ACC112 (cell line): ENCODE data around the gene GFI1.

Experiments
- H2AFZ ChIP-seq: fragments of 200-600 bp; sonication (generic); one replicate; pipeline ENCODE4 v1.6.0; 2017; ENCODE audit warnings: antibody characterized with exemption, low read length; ENCODE audit not compliant: unreplicated experiment
- H3K27ac ChIP-seq: fragments of 200-600 bp; sonication (generic); 2 replicates; pipeline ENCODE4 v1.5.1; 2014; ENCODE audit warnings: low read depth, mild to moderate bottlenecking, antibody characterized with exemption, low read length, moderate library complexity
- H3K27me3 ChIP-seq: fragments of 200-600 bp; sonication (generic); 2 replicates; pipeline ENCODE4 v1.6.1; 2014; ENCODE audit warnings: mild to moderate bottlenecking, antibody characterized with exemption, low read length, moderate library complexity, mixed read lengths; ENCODE audit not compliant: insufficient read depth
- H3K36me3 ChIP-seq: fragments of 200-600 bp; sonication (generic); 2 replicates; pipeline ENCODE4 v1.6.1; 2016; ENCODE audit warnings: mild to moderate bottlenecking, antibody characterized with exemption, low read length, moderate library complexity, mixed read lengths; ENCODE audit not compliant: insufficient read depth
- H3K4me1 ChIP-seq: fragments of 200-600 bp; sonication (generic); one replicate; pipeline ENCODE4 v1.6.1; 2016; ENCODE audit warnings: low read length, mixed read lengths; ENCODE audit not compliant: insufficient read depth, unreplicated experiment, control insufficient read depth
- H3K4me3 ChIP-seq: fragments of 200-600 bp; sonication (generic); 2 replicates; pipeline ENCODE4 v1.5.1; 2014; ENCODE audit warnings: mild to moderate bottlenecking, low read depth, low read length
- H3K79me2 ChIP-seq: fragments of 200-600 bp; sonication (generic); one replicate; pipeline ENCODE4 v1.6.0; 2016; ENCODE audit warnings: low read length; ENCODE audit not compliant: control insufficient read depth, unreplicated experiment, insufficient read depth

Gene GFI1

GRCh38 chr1:92464588-92465255 is 22.0 kb downstream of the GFI1 start:
- H3K4me1 ChIP-seq = peaks cover 4% of the 10 kb centered on the region
- H3K79me2 ChIP-seq = no peaks in the 10 kb centered on the region
- H3K36me3 ChIP-seq = no peaks in the 10 kb centered on the region
- no peaks in the 10 kb centered on the region for H3K27me3 ChIP-seq
- H2AFZ ChIP-seq = no peak overlapping the region
- no peak overlapping the region for H3K4me3 ChIP-seq
- H3K27ac ChIP-seq = no peak overlapping the region

DNA sequence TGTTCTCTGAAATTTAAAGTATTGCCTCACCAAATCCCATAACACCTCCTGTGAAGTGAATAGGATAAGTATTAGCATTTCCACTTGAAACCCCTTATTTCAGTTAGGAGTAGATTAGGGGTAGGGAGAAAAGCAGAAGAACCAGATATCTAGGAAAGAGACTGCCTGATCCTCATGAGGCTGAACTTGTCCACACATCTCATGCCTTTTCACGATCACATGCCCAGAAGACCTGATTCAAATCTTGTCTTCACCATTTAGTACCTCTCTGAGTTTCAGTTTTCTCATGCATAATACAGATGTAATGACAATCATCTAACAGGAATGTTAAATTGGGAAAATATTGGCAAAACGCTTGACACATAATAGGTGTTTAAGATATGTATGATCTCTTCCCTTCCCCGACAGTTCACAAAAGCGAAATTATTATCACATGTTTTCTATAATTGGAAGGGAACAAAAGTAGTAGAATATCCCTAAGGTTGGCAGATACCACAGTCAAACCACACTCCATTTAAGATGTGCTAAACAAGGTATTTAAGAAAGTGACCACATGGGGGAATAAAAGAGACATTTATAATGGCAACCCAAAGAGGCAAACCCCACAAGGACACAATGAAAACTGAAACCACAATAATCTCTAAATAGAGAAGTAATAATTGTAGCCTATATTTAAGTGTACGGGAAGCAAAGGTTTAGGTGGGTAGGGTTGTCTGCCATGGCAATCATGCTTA is 25.2 kb downstream of the GFI1 start:
- Histone ChIP-seq H2AFZ (peak overlapping the region; percentile 29), H3K4me1 (peaks cover 4% of the 10 kb centered on the region)

DNA sequence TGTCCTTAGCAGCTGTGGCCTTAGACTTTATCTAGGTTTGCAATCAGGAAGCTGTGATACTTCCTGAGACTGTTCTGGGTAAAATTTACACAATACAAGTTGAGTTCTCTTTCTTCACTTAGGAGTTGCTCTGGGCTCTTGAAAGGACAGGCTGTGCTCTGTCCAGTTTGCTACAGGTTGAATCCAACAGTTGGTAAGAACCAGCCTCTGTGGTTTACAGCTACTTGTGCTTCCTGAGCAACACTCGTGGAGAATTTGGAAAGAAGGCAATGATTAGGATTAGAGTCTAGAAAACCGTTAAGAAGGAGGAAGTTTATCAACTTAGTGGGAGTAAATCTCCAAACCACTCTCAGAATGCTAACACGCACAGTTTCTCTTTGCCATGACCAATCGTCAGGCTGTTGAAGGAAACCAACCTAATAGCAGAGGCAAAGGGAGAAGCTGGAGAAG is 26.8 kb downstream of the GFI1 start:
- H3K79me2 ChIP-seq = no peaks in the 10 kb centered on the region
- no peak overlapping the region for H3K4me3 ChIP-seq
- H3K27me3 ChIP-seq = no peaks in the 10 kb centered on the region
- no peak overlapping the region for H3K27ac ChIP-seq
- H2AFZ ChIP-seq = no peak overlapping the region
- no peaks in the 10 kb centered on the region for H3K36me3 ChIP-seq
- H3K4me1 ChIP-seq = peaks cover 4% of the 10 kb centered on the region

More for the DNA sequence above, 25.2 kb downstream of the GFI1 start:
- Histone ChIP-seq H3K36me3 (no peaks in the 10 kb centered on the region), H3K27me3 (no peaks in the 10 kb centered on the region), H3K79me2 (no peaks in the 10 kb centered on the region), H3K4me3 (no peak overlapping the region), H3K27ac (no peak overlapping the region)

- no peak overlapping the region for H3K4me3 ChIP-seq
- H3K4me1 ChIP-seq = peaks cover 4% of the 10 kb centered on the region
- H2AFZ ChIP-seq = no peak overlapping the region
- H3K36me3 ChIP-seq = no peaks in the 10 kb centered on the region
- no peak overlapping the region for H3K27ac ChIP-seq
- H3K27me3 ChIP-seq = no peaks in the 10 kb centered on the region
- H3K79me2 ChIP-seq = no peaks in the 10 kb centered on the region
Measured at GRCh38 chr1:92458146-92458545, 28.6 kb downstream of the GFI1 start.

DNA sequence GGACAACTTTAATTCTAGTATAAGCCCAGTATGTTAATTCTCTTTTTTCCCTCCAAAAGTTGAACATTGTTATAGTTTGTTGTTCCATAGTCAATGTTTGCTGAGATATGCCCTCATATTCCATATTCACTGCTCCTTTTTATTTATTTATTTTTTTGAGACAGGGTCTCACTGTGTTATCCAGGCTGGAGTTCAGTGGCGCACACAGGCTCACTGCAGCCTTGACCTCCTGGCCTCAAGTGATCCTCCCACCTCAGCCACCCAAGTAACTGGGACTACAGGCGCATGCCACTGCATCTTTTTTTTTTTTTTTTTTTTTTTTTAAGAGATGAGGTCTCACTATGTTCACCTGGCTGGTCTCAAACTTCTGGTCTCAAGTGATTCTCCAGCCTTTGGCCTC is 38.7 kb downstream of the GFI1 start:
- Histone ChIP-seq H3K36me3 (peaks cover 3% of the 10 kb centered on the region; the same call in 1 of the 2 replicates), H3K27ac (no peak overlapping the region), H3K4me1 (peaks cover 21% of the 10 kb centered on the region), H3K27me3 (no peaks in the 10 kb centered on the region), H3K4me3 (no peak overlapping the region), H2AFZ (no peak overlapping the region), H3K79me2 (no peaks in the 10 kb centered on the region)

GRCh38 chr1:92447033-92447681 is 39.6 kb downstream of the GFI1 start:
- Histone ChIP-seq H3K4me1 (peaks cover 21% of the 10 kb centered on the region), H3K79me2 (no peaks in the 10 kb centered on the region), H3K27me3 (no peaks in the 10 kb centered on the region), H3K4me3 (no peak overlapping the region), H3K36me3 (peaks cover 3% of the 10 kb centered on the region; the same call in 1 of the 2 replicates), H3K27ac (no peak overlapping the region), H2AFZ (no peak overlapping the region)

DNA sequence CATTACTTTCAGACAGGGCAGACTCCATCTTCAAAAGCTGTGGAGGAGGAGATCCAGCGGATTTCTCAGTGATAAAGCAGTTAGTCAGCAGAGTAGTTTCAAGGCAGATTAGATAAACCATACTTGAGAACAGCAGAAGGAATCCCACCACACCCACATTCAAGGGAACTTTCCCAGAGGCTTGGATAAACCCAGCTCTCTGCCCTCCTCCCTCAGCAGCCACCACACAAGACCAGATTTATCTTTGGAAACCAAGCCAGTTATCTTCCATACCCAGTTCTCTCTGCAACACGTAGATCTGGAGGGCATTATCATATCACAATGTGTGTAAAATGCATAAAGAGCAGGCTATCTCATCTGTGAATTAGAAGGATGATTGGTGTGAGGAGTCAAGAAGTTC is 40.2 kb downstream of the GFI1 start:
- no peak overlapping the region for H3K4me3 ChIP-seq
- no peaks in the 10 kb centered on the region for H3K79me2 ChIP-seq
- peaks cover 3% of the 10 kb centered on the region; the same call in 1 of the 2 replicates for H3K36me3 ChIP-seq
- no peak overlapping the region for H3K27ac ChIP-seq
- peaks cover 21% of the 10 kb centered on the region for H3K4me1 ChIP-seq
- no peak overlapping the region for H2AFZ ChIP-seq
- H3K27me3 ChIP-seq = no peaks in the 10 kb centered on the region

DNA sequence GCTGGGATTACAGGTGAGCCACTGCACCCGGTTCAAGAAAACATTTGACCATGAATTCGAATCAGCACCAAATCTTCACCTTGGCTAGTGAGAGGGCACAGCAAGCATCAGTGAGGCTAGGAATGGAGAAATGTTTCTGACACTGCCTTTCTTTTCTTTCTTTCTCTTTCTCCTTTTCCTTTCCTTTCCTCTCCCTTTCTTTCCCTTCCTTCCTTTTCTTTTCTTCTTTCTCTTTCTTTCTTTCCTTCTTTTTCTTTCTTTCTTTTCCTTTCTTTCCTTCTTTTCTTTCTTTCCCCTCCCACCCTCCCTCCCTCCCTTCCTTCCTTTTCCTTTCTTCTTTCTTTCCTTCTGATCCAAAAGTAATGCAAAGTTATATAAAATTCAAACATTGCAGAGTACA is 40.9 kb downstream of the GFI1 start:
- H3K79me2 ChIP-seq = no peaks in the 10 kb centered on the region
- H3K36me3 ChIP-seq = peaks cover 3% of the 10 kb centered on the region; the same call in 1 of the 2 replicates
- H3K4me1 ChIP-seq = peaks cover 21% of the 10 kb centered on the region
- H2AFZ ChIP-seq = no peak overlapping the region
- no peak overlapping the region for H3K27ac ChIP-seq
- no peak overlapping the region for H3K4me3 ChIP-seq
- no peaks in the 10 kb centered on the region for H3K27me3 ChIP-seq

DNA sequence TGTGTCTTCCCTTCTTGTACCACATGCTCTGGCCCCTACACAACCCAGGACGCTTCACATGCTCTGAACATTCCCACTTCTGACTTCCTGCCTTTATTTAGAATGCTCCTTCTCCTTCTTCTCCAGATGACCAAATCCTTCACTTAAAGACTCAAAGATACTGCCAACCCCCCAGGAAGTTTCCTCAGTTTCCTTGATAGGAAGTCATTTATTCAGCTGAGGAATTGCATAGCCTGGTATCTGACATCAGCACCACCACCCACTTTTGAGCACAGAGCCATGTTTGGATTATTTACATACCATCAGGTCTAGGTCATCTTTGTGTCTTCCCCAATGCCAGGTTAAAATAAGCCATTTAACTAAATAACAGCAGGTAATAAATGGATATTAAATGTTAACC is 42.4 kb downstream of the GFI1 start:
- Histone ChIP-seq H3K27ac (no peak overlapping the region), H2AFZ (no peak overlapping the region)

GRCh38 chr1:92443893-92444292 is 42.8 kb downstream of the GFI1 start:
- no peak overlapping the region for H3K27ac ChIP-seq
- no peaks in the 10 kb centered on the region for H3K79me2 ChIP-seq
- H3K27me3 ChIP-seq = no peaks in the 10 kb centered on the region
- no peaks in the 10 kb centered on the region for H3K36me3 ChIP-seq
- H3K4me3 ChIP-seq = no peak overlapping the region
- no peak overlapping the region for H2AFZ ChIP-seq
- peaks cover 21% of the 10 kb centered on the region for H3K4me1 ChIP-seq

More for the DNA sequence above, 42.4 kb downstream of the GFI1 start:
- Histone ChIP-seq H3K27me3 (no peaks in the 10 kb centered on the region), H3K36me3 (peaks cover under 1% of the 10 kb centered on the region; the same call in 1 of the 2 replicates), H3K4me3 (no peak overlapping the region), H3K79me2 (no peaks in the 10 kb centered on the region), H3K4me1 (peaks cover 21% of the 10 kb centered on the region)
